IMR-90 (cell line): ENCODE measurements around the gene B3GNT5. TPM values are rescaled to one million over a fixed set of nuclear protein-coding genes. Genes with fewer than 3 reads are reported as not detected.

ENCODE experiments used
- ATAC-seq: fragments of 200-7000 bp; cut with Tn5 transposase; 2 replicates; pipeline ENCODE4 v1.9.1; 2020; ENCODE audit warnings: low read depth, mild to moderate bottlenecking, moderate library complexity
- BruUV-seq: library from RNA; stranded (reverse); fragments of 400-500 nt; replicated peaks from 2 replicates; lab custom pipeline; 2021; lab: Mats Ljungman, UMichigan
- CTCF ChIA-PET: fragments of 300-600 bp; formaldehyde crosslinking; extraction: SDS; loops from one replicate; lab custom pipeline; 2021; ENCODE audit warnings: antibody characterized with exemption; lab: Yijun Ruan, JAX
- POLR2A ChIA-PET: fragments of 300-600 bp; sonication (Branson Sonifier 250); formaldehyde crosslinking; loops from one replicate; lab custom pipeline; 2022; ENCODE audit warnings: antibody characterized with exemption; ENCODE audit not compliant: unreplicated experiment; lab: Charles Lee
- DNase-seq: peaks from one replicate; pipeline ENCODE4 v3.0.0; 2013
- H2AFZ ChIP-seq: replicated peaks from 2 replicates; pipeline ENCODE3; 2013; ENCODE audit warnings: low read length, mild to moderate bottlenecking; ENCODE audit not compliant: poor library complexity
- H2AK5ac ChIP-seq: 2 replicates; pipeline ENCODE4 v1.6.1; 2013; ENCODE audit warnings: low read depth, low read length, inconsistent platforms
- H2AK9ac ChIP-seq: replicated peaks from 2 replicates; pipeline ENCODE3; 2013; ENCODE audit warnings: mild to moderate bottlenecking, low read depth, low read length, moderate library complexity; ENCODE audit not compliant: poor library complexity
- H2BK120ac ChIP-seq: 2 replicates; pipeline ENCODE4 v1.6.1; 2013; ENCODE audit warnings: low read depth, low read length, inconsistent platforms
- H2BK15ac ChIP-seq: 3 replicates; pipeline ENCODE4 v1.6.1; 2013; ENCODE audit warnings: low read depth, low read length, inconsistent platforms
- H2BK20ac ChIP-seq: 2 replicates; pipeline ENCODE4 v1.6.1; 2013; ENCODE audit warnings: low read depth, mild to moderate bottlenecking, inconsistent platforms, low read length, moderate library complexity
- H2BK5ac ChIP-seq: 2 replicates; pipeline ENCODE4 v1.6.1; 2013; ENCODE audit warnings: mild to moderate bottlenecking, low read depth, low read length, inconsistent platforms; ENCODE audit not compliant: poor library complexity, severe bottlenecking
- H3K14ac ChIP-seq: replicated peaks from 2 replicates; pipeline ENCODE4 v1.6.1; 2013; ENCODE audit warnings: low read depth, low read length, inconsistent platforms
- H3K18ac ChIP-seq: 2 replicates; pipeline ENCODE4 v1.6.1; 2013; ENCODE audit warnings: low read depth, low read length, control low read depth
- H3K23ac ChIP-seq: 2 replicates; pipeline ENCODE4 v1.6.1; 2013; ENCODE audit warnings: low read depth, low read length, inconsistent platforms
- H3K27ac ChIP-seq: 2 replicates; pipeline ENCODE4 v1.5.1; 2013; ENCODE audit warnings: mild to moderate bottlenecking, control low read depth, low read length; ENCODE audit not compliant: insufficient read depth
- H3K27me3 ChIP-seq: 2 replicates; pipeline ENCODE4 v1.6.1; 2013; ENCODE audit warnings: low read length; ENCODE audit not compliant: control insufficient read depth, insufficient read depth
- H3K36me3 ChIP-seq: 2 replicates; pipeline ENCODE4 v1.6.1; 2013; ENCODE audit warnings: low read length, mixed read lengths; ENCODE audit not compliant: control insufficient read depth, insufficient read depth
- H3K4ac ChIP-seq: 2 replicates; pipeline ENCODE4 v1.6.1; 2013; ENCODE audit warnings: low read depth, low read length, inconsistent platforms
- H3K4me1 ChIP-seq: 2 replicates; pipeline ENCODE4 v1.6.1; 2013; ENCODE audit warnings: low read length, mixed read lengths; ENCODE audit not compliant: control insufficient read depth, insufficient read depth
- H3K4me2 ChIP-seq: 2 replicates; pipeline ENCODE4 v1.6.1; 2013; ENCODE audit warnings: low read depth, mild to moderate bottlenecking, control low read depth, low read length, moderate library complexity
- H3K4me3 ChIP-seq: 2 replicates; pipeline ENCODE4 v1.5.1; 2013; ENCODE audit warnings: low read depth, mild to moderate bottlenecking, control low read depth, low read length, moderate library complexity; ENCODE audit not compliant: insufficient read depth
- H3K56ac ChIP-seq: 2 replicates; pipeline ENCODE4 v1.6.1; 2013; ENCODE audit warnings: low read length, inconsistent platforms; ENCODE audit not compliant: insufficient read depth; ENCODE audit errors: extremely low read depth
- H3K79me1 ChIP-seq, 2 experiments: 2 replicates each; pipeline ENCODE4 v1.6.1; 2013; ENCODE audit warnings: low read length in 2 of 2, inconsistent platforms in 1 of 2, low read depth in 1 of 2
- H3K9ac ChIP-seq: 2 replicates; pipeline ENCODE4 v1.6.1; 2013; ENCODE audit warnings: low read depth, low read length, control low read depth
- H3K9me1 ChIP-seq: 2 replicates; pipeline ENCODE4 v1.6.1; 2013; ENCODE audit warnings: low read length, inconsistent platforms; ENCODE audit not compliant: insufficient read depth
- H3K9me3 ChIP-seq: 2 replicates; pipeline ENCODE4 v1.6.1; 2013; ENCODE audit warnings: low read length; ENCODE audit not compliant: control insufficient read depth, insufficient read depth
- H4K20me1 ChIP-seq: 2 replicates; pipeline ENCODE4 v1.6.1; 2013; ENCODE audit warnings: low read length, inconsistent platforms; ENCODE audit not compliant: insufficient read depth
- H4K5ac ChIP-seq: 2 replicates; pipeline ENCODE4 v1.6.1; 2013; ENCODE audit warnings: mild to moderate bottlenecking, low read depth, low read length, control low read depth
- H4K8ac ChIP-seq, 2 experiments: 2 replicates each; pipeline ENCODE4 v1.6.1; 2013; ENCODE audit warnings: low read depth in 2 of 2, low read length in 2 of 2, control low read depth in 1 of 2, inconsistent platforms in 1 of 2
- H4K91ac ChIP-seq: 2 replicates; pipeline ENCODE4 v1.6.1; 2013; ENCODE audit warnings: low read depth, low read length, inconsistent platforms; ENCODE audit not compliant: insufficient read depth
- CEBPB ChIP-seq: IDR thresholded peaks from 2 replicates; pipeline ENCODE4 v1.6.1; 2012; ENCODE audit warnings: low read depth, low read length, improper control_type of control experiment
- MAFK ChIP-seq: IDR thresholded peaks from 2 replicates; pipeline ENCODE4 v1.6.1; 2012; ENCODE audit warnings: low read depth, low read length, improper control_type of control experiment
- MAZ ChIP-seq: IDR thresholded peaks from 2 replicates; pipeline ENCODE4 v1.6.1; 2012; ENCODE audit warnings: low read depth, mild to moderate bottlenecking, low read length, improper control_type of control experiment, moderate library complexity, borderline replicate concordance
- NFE2L2 ChIP-seq: fragments of 150-350 bp; IDR thresholded peaks from 2 replicates; pipeline ENCODE4 v1.6.1; 2016; ENCODE audit warnings: low read depth, mild to moderate bottlenecking, low read length
- POLR2A ChIP-seq: IDR thresholded peaks from 2 replicates; pipeline ENCODE4 v1.6.1; 2012; ENCODE audit warnings: mild to moderate bottlenecking, low read depth, low read length
- RAD21 ChIP-seq: IDR thresholded peaks from 2 replicates; pipeline ENCODE4 v1.6.1; 2012; ENCODE audit warnings: low read length, improper control_type of control experiment
- RCOR1 ChIP-seq: IDR thresholded peaks from 2 replicates; pipeline ENCODE4 v1.6.1; 2012; ENCODE audit warnings: mild to moderate bottlenecking, low read length, improper control_type of control experiment; ENCODE audit not compliant: insufficient replicate concordance
- RFX5 ChIP-seq: IDR thresholded peaks from 2 replicates; pipeline ENCODE4 v1.8.0; 2012; ENCODE audit warnings: low read depth, mild to moderate bottlenecking, low read length, moderate library complexity
- SMC3 ChIP-seq: fragments of 150-350 bp; IDR thresholded peaks from 2 replicates; pipeline ENCODE4 v1.6.1; 2016; ENCODE audit warnings: low read depth, mild to moderate bottlenecking, antibody characterized with exemption, low read length, moderate library complexity
- WGBS, 2 experiments: methylation state at CpG; one replicate each; pipeline versions ENCODE4 v1.1.5 to v1.1.7; 2013; ENCODE audit warnings: missing lambda C conversion rate in 2 of 2; ENCODE audit not compliant: insufficient read length in 1 of 2; ENCODE audit errors: extremely low coverage in 2 of 2; 5-methylcytosine and 5-hydroxymethylcytosine counted together
- dilution Hi-C: fragments of 300-500 bp; cut with HindIII; formaldehyde crosslinking; loops from one replicate; pipeline ENCODE4 v1.14.3; 2018; ENCODE audit warnings: low sequenced_read_pairs; ENCODE audit not compliant: unreplicated experiment
- in situ Hi-C: fragments of 300-500 bp; cut with MboI; formaldehyde crosslinking; loops from 3 replicates; pipeline ENCODE4 v1.14.3; 2019; ENCODE audit warnings: low sequenced_read_pairs, inconsistent platforms, mixed read lengths
- intact Hi-C: fragments of 100-400 bp; cut with micrococcal nuclease; formaldehyde crosslinking; loops from 2 replicates; pipeline ENCODE4 v1.10.0; 2022
- polyA plus RNA-seq, 3 experiments: library from polyadenylated mRNA; depleted of rRNA; stranded (reverse); fragments of >200 nt; gene quantifications; 2 replicates each; pipeline ENCODE4 v1.2.3, GENCODE V29; 2012; ENCODE audit warnings: low replicate concordance in 1 of 3
- total RNA-seq: library from RNA; depleted of rRNA; stranded (reverse); fragments of >200 nt; gene quantifications from 2 replicates; pipeline ENCODE4 v1.2.3, GENCODE V29; 2012
- TF ChIP-seq, protein P1 (sequence below): conservative IDR thresholded peaks from 2 replicates; pipeline ENCODE4 v1.5.1; 2012; ENCODE audit warnings: mild to moderate bottlenecking, low read depth, low read length, improper control_type of control experiment
- TF ChIP-seq, protein P2 (sequence below): fragments of 150-350 bp; IDR thresholded peaks from 2 replicates; pipeline ENCODE4 v1.6.1; 2016; ENCODE audit warnings: low read depth, mild to moderate bottlenecking, low read length, moderate library complexity, borderline replicate concordance
- TF ChIP-seq, protein P3 (sequence below): fragments of 150-350 bp; IDR thresholded peaks from 2 replicates; pipeline ENCODE4 v1.6.1; 2017; ENCODE audit warnings: mild to moderate bottlenecking, antibody characterized with exemption, low read length, low read depth

B3GNT5 gene
- total and polyA plus RNA-seq, 2 of the 4 experiments (the other 2 are of a cell fraction) = 1.6 to 3.4 TPM

DNA sequence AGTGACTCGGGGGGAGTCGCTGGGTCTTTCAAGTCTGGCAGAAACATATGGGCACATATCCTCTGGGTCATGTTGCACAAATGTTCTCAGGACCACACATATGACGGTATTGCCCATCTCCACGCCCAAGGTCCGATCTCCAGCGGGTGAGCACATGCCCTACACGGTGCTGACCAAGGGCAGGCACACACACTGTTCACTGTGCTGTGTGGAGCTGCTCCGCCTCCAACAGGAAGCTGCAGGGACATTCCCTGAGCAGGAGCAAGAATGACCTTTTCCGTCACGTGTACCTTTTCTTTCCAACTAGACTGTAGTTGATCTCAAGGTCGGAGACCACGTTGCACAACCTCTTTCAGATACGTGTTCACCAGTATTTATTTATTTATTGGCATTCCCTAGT lies 41.7 kb upstream of the B3GNT5 start:
- WGBS, 2 experiments = 90% methylated on average over 5 of the region's 13 CpGs; no CpG with 5 or more reads in 1 of the 2 experiments
- no peak for ATAC-seq

More for the DNA sequence above, 41.7 kb upstream of the B3GNT5 start:
- H2BK15ac ChIP-seq = no peak overlapping the region
- H3K18ac ChIP-seq = no peak overlapping the region
- no peaks in the 10 kb centered on the region for H4K20me1 ChIP-seq
- no peak overlapping the region for H2BK20ac ChIP-seq
- no peak overlapping the region for H3K56ac ChIP-seq
- H3K4me1 ChIP-seq = no peaks in the 10 kb centered on the region
- DNase-seq = no peak
- H3K9me3 ChIP-seq = no peaks in the 10 kb centered on the region
- H2BK120ac ChIP-seq = no peak overlapping the region
- no peak overlapping the region for H3K27ac ChIP-seq
- in situ Hi-C loops (no loop called here), dilution Hi-C loops (no loop called here), intact Hi-C loops (no loop called here)
- H3K9ac ChIP-seq = no peak overlapping the region
- H2BK5ac ChIP-seq = no peak overlapping the region
- no peak overlapping the region for H3K14ac ChIP-seq
- no peak overlapping the region for H3K23ac ChIP-seq
- peaks cover 33% of the 10 kb centered on the region for H3K27me3 ChIP-seq
- H3K4ac ChIP-seq = no peak overlapping the region
- ChIA-PET CTCF (no interaction called here), POLR2A (no interaction called here)
- no TSS peak for BruUV-seq
- no peak overlapping the region for H4K5ac ChIP-seq
- TF ChIP-seq POLR2A (no peak), MAFK (no peak), MAZ (no peak), RFX5 (no peak), RAD21 (no peak), CEBPB (no peak), RCOR1 (no peak), SMC3 (no peak), NFE2L2 (no peak)
- TF ChIP-seq, protein P1, sequence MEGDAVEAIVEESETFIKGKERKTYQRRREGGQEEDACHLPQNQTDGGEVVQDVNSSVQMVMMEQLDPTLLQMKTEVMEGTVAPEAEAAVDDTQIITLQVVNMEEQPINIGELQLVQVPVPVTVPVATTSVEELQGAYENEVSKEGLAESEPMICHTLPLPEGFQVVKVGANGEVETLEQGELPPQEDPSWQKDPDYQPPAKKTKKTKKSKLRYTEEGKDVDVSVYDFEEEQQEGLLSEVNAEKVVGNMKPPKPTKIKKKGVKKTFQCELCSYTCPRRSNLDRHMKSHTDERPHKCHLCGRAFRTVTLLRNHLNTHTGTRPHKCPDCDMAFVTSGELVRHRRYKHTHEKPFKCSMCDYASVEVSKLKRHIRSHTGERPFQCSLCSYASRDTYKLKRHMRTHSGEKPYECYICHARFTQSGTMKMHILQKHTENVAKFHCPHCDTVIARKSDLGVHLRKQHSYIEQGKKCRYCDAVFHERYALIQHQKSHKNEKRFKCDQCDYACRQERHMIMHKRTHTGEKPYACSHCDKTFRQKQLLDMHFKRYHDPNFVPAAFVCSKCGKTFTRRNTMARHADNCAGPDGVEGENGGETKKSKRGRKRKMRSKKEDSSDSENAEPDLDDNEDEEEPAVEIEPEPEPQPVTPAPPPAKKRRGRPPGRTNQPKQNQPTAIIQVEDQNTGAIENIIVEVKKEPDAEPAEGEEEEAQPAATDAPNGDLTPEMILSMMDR = no peak
- TF ChIP-seq, protein P2, sequence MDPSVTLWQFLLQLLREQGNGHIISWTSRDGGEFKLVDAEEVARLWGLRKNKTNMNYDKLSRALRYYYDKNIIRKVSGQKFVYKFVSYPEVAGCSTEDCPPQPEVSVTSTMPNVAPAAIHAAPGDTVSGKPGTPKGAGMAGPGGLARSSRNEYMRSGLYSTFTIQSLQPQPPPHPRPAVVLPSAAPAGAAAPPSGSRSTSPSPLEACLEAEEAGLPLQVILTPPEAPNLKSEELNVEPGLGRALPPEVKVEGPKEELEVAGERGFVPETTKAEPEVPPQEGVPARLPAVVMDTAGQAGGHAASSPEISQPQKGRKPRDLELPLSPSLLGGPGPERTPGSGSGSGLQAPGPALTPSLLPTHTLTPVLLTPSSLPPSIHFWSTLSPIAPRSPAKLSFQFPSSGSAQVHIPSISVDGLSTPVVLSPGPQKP = no peak
- TF ChIP-seq, protein P3, sequence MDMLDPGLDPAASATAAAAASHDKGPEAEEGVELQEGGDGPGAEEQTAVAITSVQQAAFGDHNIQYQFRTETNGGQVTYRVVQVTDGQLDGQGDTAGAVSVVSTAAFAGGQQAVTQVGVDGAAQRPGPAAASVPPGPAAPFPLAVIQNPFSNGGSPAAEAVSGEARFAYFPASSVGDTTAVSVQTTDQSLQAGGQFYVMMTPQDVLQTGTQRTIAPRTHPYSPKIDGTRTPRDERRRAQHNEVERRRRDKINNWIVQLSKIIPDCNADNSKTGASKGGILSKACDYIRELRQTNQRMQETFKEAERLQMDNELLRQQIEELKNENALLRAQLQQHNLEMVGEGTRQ = no peak
- H3K9me1 ChIP-seq = no peaks in the 10 kb centered on the region
- no peak overlapping the region for H2AK9ac ChIP-seq
- H4K8ac ChIP-seq = no peak overlapping the region
- no peaks in the 10 kb centered on the region for H3K79me1 ChIP-seq
- H3K4me2 ChIP-seq = no peak overlapping the region
- no peak overlapping the region for H2AK5ac ChIP-seq
- H3K4me3 ChIP-seq = no peak overlapping the region
- H2AFZ ChIP-seq = no peak overlapping the region
- H3K36me3 ChIP-seq = no peaks in the 10 kb centered on the region
- H4K91ac ChIP-seq = no peak overlapping the region
